ENCODE data around the gene PON2.

DNA sequence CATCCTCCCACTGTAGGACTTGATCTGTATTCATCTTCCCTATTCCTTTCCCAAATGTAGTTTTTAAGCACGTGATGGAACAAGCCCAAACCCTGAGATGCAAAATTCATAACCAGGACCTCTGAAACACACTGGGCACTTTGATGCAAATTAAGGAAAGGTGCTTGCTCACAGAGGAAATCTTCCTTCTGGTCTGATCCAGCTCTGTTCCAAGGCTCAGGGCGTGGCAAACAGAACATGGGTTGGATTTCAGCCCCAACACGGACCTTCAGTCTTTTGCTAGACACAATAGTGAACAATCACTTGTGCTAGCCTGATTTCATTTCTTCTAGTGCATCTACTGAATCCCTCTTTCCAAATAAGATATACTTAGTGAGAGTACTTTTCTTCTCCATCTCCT is 66.6 kb downstream of the PON2 start:
- TF ChIP-seq, protein P1, sequence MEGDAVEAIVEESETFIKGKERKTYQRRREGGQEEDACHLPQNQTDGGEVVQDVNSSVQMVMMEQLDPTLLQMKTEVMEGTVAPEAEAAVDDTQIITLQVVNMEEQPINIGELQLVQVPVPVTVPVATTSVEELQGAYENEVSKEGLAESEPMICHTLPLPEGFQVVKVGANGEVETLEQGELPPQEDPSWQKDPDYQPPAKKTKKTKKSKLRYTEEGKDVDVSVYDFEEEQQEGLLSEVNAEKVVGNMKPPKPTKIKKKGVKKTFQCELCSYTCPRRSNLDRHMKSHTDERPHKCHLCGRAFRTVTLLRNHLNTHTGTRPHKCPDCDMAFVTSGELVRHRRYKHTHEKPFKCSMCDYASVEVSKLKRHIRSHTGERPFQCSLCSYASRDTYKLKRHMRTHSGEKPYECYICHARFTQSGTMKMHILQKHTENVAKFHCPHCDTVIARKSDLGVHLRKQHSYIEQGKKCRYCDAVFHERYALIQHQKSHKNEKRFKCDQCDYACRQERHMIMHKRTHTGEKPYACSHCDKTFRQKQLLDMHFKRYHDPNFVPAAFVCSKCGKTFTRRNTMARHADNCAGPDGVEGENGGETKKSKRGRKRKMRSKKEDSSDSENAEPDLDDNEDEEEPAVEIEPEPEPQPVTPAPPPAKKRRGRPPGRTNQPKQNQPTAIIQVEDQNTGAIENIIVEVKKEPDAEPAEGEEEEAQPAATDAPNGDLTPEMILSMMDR (conservative IDR thresholded peaks at IDR 0.05; ENCODE audit: low read depth in 2 of 2), result no peak
- TF ChIP-seq POLR2AphosphoS5 (IDR thresholded peaks at IDR 0.05; ENCODE audit: low read depth) (no peak), EZH2 (IDR thresholded peaks at IDR 0.05; ENCODE audit: low read depth, unreplicated experiment) (no peak), EZH2phosphoT487 (IDR thresholded peaks at IDR 0.05; ENCODE audit: unreplicated experiment) (no peak), JUNB (IDR thresholded peaks at IDR 0.05; ENCODE audit: unreplicated experiment) (no peak), ZNF331 (CRISPR knock-in tag; IDR thresholded peaks at IDR 0.05; ENCODE audit: low read depth) (no peak), CREB1 (CRISPR knock-in tag; IDR thresholded peaks at IDR 0.05; ENCODE audit: low read depth) (no peak)
- TF ChIP-seq, protein P2, sequence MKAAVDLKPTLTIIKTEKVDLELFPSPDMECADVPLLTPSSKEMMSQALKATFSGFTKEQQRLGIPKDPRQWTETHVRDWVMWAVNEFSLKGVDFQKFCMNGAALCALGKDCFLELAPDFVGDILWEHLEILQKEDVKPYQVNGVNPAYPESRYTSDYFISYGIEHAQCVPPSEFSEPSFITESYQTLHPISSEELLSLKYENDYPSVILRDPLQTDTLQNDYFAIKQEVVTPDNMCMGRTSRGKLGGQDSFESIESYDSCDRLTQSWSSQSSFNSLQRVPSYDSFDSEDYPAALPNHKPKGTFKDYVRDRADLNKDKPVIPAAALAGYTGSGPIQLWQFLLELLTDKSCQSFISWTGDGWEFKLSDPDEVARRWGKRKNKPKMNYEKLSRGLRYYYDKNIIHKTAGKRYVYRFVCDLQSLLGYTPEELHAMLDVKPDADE (IDR thresholded peaks at IDR 0.05), result no peak
